GM18951 (cell line): ENCODE data around the gene EML1.

Experiments
- POLR2A ChIP-seq: IDR thresholded peaks from 4 replicates; pipeline ENCODE4 v1.6.1; 2011; ENCODE audit warnings: mild to moderate bottlenecking; ENCODE audit not compliant: insufficient read length, insufficient read depth; ENCODE audit errors: extremely low read depth
- in situ Hi-C: fragments of 300-500 bp; cut with MboI; formaldehyde crosslinking; loops from one replicate; pipeline ENCODE4 v1.12.0; 2022; ENCODE audit warnings: low sequenced_read_pairs, mixed read lengths, inconsistent platforms; ENCODE audit not compliant: unreplicated experiment

EML1 gene

DNA sequence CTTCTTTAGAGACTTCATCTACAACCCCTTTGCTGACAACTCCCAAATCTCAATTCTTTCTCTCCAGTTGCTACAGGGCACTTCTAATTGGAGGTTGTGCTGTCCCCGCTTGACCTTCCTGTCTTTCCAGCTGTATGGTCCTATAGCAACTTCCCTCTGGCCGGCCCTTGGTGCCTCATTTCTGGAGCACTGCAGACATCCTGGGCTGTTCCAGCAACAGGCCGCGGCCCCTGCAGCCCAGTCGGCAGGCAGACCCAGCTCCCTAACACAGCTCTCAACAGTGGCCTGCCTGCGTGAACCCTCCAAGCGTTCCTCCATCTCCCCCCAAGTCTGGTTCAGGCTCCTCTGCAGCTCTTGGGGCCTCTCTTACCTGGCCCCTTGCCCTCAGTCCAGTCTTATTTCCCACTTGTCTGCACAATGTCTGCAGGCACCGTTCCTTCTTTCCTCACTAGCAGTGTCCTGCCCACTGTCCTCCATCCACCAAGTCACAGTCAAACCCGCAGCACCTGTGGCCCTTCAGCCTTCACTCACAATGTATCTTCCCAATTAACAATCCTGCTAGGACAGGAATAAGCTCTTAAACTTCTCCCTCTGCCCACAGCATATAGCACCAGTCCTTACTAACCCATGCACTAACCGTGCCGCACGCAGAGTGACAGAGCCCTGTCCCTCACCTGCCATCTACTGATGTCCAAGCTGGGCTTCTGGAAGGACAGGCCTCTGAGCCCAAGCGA, 1.6 kb upstream of the EML1 start:
- in situ Hi-C loops, result no loop called here

DNA sequence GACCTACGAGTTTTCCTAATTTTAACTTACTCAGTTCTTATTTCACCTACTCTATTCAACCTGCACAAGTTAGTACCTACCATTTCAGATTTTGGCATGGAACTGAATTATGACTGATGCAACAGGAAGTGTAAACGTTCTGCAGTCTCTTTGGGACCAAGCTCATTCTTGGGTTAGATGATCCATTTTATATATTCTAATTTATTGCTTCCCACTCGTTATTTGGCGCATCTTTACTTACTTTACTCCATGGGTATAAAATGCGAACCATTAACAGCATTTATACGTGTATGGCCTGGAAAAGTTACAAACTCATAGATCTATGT, 1.0 kb upstream of the EML1 start:
- in situ Hi-C loops, result no loop called here
- no peak for TF ChIP-seq POLR2A

More for the DNA sequence above, 1.6 kb upstream of the EML1 start:
- no peak for TF ChIP-seq POLR2A

GRCh38 chr14:99792551-99793212, 531 bp upstream of the EML1 start:
- in situ Hi-C loops, result no loop called here
- TF ChIP-seq POLR2A, result no peak

GRCh38 chr14:99794151-99794780, 1.1 kb downstream of the EML1 start:
- no peak for TF ChIP-seq POLR2A

GRCh38 chr14:99795046-99795445, 1.8 kb downstream of the EML1 start:
- in situ Hi-C loops, result no loop called here
- TF ChIP-seq POLR2A, result no peak

More at GRCh38 chr14:99794151-99794780, 1.1 kb downstream of the EML1 start:
- in situ Hi-C loops, result no loop called here

DNA sequence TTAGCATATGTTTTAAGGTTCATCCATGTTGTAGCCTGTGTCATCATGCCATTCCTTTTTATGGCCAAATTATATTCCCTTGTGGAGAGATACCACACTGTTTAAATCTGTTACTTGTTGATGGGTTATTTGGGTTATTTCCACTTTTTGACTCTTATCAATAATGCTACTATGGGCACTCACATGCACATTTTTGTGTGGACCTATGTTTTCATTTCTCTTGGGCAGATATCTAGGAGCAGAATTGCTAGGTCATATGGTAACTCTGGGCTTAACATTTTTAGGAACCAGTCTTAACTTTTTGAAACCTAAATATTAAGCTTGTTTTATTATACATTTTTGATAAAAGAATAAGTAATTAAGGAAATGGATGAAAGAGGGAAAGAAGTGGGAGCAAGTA, 4.0 kb downstream of the EML1 start:
- no peak for TF ChIP-seq POLR2A
- in situ Hi-C loops, result no loop called here

GRCh38 chr14:99800781-99801180, 7.6 kb downstream of the EML1 start:
- in situ Hi-C loops, result no loop called here
- TF ChIP-seq POLR2A, result no peak

- TF ChIP-seq POLR2A, result no peak
- in situ Hi-C loops, result no loop called here
Measured at GRCh38 chr14:99802301-99803105, 9.3 kb downstream of the EML1 start.

DNA sequence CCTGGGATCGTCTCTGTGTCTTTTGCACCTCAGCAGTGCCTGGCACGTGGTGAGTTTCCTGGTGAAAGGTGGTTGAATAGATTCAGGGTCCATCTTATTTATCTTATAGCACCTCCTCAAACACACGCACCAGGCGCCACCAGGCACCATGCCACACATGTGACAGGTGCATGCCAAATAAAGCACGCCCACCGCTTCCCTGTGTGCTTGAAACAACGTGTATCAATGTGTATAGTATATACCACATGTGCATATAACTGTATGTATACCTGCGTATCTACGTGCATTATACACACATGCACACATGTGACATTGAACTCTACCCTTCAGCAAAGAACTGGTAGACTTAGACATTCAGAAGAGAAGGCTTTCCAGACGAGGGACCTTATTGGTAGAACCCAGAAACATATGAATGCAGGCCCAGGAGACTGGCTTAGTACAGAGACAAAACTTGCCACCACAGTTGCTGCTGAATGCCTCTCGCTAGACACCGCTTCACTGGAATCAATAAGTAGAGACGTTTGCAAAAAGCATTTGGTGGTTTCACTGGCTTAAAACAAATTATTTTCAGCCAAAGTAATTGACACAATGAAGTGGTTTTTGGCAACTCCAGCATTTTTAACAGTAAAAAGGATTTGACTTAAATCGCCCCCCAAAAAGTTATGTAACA, 10.0 kb downstream of the EML1 start:
- TF ChIP-seq POLR2A, result no peak
- in situ Hi-C loops, result no loop called here

DNA sequence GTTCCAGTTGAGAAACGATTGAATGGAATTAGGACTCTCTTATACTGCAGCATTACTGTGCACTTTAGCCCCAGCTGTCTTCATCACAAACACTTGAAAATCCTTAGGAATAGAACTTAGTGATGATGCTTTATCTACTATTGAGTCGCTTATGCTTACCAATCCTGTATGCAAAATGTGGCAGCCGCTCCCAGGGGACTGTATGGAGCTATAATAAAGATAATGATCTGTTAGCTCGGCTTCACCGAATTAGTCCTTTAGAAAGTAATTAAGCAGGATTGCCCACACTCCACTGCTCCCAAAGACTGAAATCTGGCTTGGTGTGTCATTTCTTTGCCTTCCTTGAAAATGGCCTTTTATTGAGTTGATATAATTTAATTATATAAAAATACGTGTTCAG, 10.6 kb downstream of the EML1 start:
- no peak for TF ChIP-seq POLR2A
- in situ Hi-C loops, result no loop called here

DNA sequence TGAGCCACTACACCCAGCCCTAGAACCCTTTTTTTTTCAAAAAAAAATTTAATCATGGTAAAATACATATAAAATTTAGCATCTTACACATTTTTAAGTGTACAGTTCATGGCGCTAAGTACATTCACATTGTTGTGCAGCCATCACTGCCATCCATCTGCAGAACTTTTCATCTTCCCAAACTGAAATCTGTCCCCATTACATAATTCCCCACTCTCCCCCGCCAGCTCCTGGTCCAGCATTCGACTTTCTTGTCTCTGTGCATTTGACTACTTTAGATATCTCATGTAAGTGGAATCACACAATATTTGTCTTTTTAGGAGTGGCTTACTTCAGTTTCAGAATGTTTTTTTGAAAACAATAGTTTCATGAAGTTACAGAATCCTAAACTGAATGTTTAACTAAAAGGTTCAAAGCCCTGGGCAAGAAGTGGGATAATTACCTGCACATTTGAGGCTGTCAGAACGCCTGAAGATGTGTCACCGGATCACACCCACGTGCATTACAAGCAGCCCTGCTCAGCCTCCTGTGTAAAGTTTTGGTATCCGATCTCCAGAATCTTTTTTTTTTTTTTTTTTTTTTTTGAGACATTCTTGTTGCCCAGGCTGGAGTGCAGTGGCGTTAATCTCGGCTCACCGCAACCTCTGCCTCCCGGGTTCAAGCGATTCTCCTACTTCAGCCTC, 12.7 kb downstream of the EML1 start:
- in situ Hi-C loops, result no loop called here
- no peak for TF ChIP-seq POLR2A

DNA sequence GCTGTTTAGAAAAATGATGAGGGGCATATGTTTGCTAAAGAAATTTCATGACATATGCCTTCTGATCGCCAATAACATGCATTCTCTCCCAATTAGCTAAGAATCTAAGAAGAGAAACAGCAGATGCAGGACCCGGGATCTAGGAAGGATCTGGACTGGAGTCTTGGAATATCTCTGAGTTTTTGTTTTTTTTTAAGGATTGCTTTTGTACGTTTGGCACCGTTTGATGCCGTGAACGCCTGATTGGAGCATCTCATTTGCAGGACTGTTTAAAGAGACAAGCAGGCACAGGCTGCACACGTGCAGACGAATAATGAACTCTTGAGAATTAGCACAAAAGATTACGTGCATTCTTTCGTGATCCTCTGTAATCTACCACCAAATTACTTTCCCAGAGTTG, 13.6 kb downstream of the EML1 start:
- in situ Hi-C loops, result no loop called here
- TF ChIP-seq POLR2A, result no peak
